T-helper 1 cell treated with Interleukin-12 subunit alpha and Interleukin-12 subunit beta and Interleukin-4 antibody, amounts not matched to agents 30 μg/mL and 1 μg/mL, for 36 hours (primary cell): ENCODE measurements around the gene EWSR1.
A peak's percentile ranks its signal among the peaks of the same experiment; 100 is the strongest.
"Not testable (repeated sequence)": the region's sequence is repeated elsewhere in the genome, so short reads cannot be mapped to it uniquely, and the experiment has no call there.

ENCODE experiments used
- H3K27ac Mint-ChIP-seq: one replicate; pipeline ENCODE4 v1.8.0; 2021; ENCODE audit warnings: mild to moderate bottlenecking, mixed read lengths
- H3K27me3 Mint-ChIP-seq: one replicate; pipeline ENCODE4 v1.8.0; 2021; ENCODE audit warnings: low read depth, mixed read lengths
- H3K36me3 Mint-ChIP-seq: one replicate; pipeline ENCODE4 v1.8.0; 2021; ENCODE audit warnings: low read depth, mixed read lengths
- H3K4me1 Mint-ChIP-seq: one replicate; pipeline ENCODE4 v1.8.0; 2021; ENCODE audit warnings: low read depth, mixed read lengths
- H3K4me3 Mint-ChIP-seq: one replicate; pipeline ENCODE4 v1.8.0; 2021; ENCODE audit warnings: mild to moderate bottlenecking, moderate library complexity, mixed read lengths
- H3K9me3 Mint-ChIP-seq: one replicate; pipeline ENCODE4 v1.8.0; 2021; ENCODE audit warnings: mixed read lengths

Gene EWSR1

GRCh38 chr22:29267858-29268510 lies at the start of gene EWSR1, which contains the start of gene RHBDD3:
Gene EWSR1, plus strand, starts transcription at chr22:29268268. Its CDS starts 69 bp downstream, at chr22:29268337.
Gene RHBDD3, minus strand, starts transcription at chr22:29267981. Its CDS starts 2,355 bp downstream, at chr22:29265626.
- peak within 1 kb of the TSS; percentile 92 for H3K4me3 Mint-ChIP-seq
- H3K4me1 Mint-ChIP-seq, result peaks cover 38% of the 10 kb centered on the region
- peak within 1 kb of the TSS; percentile 95 for H3K27ac Mint-ChIP-seq
- peaks cover 3% of the 10 kb centered on the region for H3K27me3 Mint-ChIP-seq
- peaks cover 33% of the 10 kb centered on the region for H3K36me3 Mint-ChIP-seq
- H3K9me3 Mint-ChIP-seq, result no peaks in the 10 kb centered on the region

- Mint-ChIP-seq H3K27ac (no peak overlapping the region), H3K4me1 (no peaks in the 10 kb centered on the region), H3K4me3 (no peak overlapping the region), H3K36me3 (no peaks in the 10 kb centered on the region), H3K27me3 (no peaks in the 10 kb centered on the region), H3K9me3 (no peaks in the 10 kb centered on the region)
Measured at GRCh38 chr22:29218758-29219408, 49.2 kb upstream of the EWSR1 start.

GRCh38 chr22:29219409-29219782 lies 48.7 kb upstream of the EWSR1 start:
- H3K27me3 Mint-ChIP-seq, H3K36me3 Mint-ChIP-seq, H3K27ac Mint-ChIP-seq, H3K4me1 Mint-ChIP-seq, H3K9me3 Mint-ChIP-seq, H3K4me3 Mint-ChIP-seq: not testable (repeated sequence)

- H3K36me3 Mint-ChIP-seq, result no peaks in the 10 kb centered on the region
- H3K4me3 Mint-ChIP-seq, result no peak overlapping the region
- H3K4me1 Mint-ChIP-seq, result no peaks in the 10 kb centered on the region
- no peaks in the 10 kb centered on the region for H3K27me3 Mint-ChIP-seq
- no peak overlapping the region for H3K27ac Mint-ChIP-seq
- H3K9me3 Mint-ChIP-seq, result no peaks in the 10 kb centered on the region
Measured at GRCh38 chr22:29219881-29220670, 48.0 kb upstream of the EWSR1 start.

GRCh38 chr22:29224121-29224858 lies 43.8 kb upstream of the EWSR1 start:
- H3K9me3 Mint-ChIP-seq, result no peaks in the 10 kb centered on the region
- no peaks in the 10 kb centered on the region for H3K36me3 Mint-ChIP-seq
- no peak overlapping the region for H3K4me3 Mint-ChIP-seq
- no peaks in the 10 kb centered on the region for H3K4me1 Mint-ChIP-seq
- no peaks in the 10 kb centered on the region for H3K27me3 Mint-ChIP-seq
- H3K27ac Mint-ChIP-seq, result no peak overlapping the region

- no peak overlapping the region for H3K27ac Mint-ChIP-seq
- H3K4me3 Mint-ChIP-seq, result no peak overlapping the region
- no peaks in the 10 kb centered on the region for H3K4me1 Mint-ChIP-seq
- no peaks in the 10 kb centered on the region for H3K9me3 Mint-ChIP-seq
- no peaks in the 10 kb centered on the region for H3K27me3 Mint-ChIP-seq
- H3K36me3 Mint-ChIP-seq, result no peaks in the 10 kb centered on the region
Measured at GRCh38 chr22:29224859-29225410, 43.1 kb upstream of the EWSR1 start.

GRCh38 chr22:29225422-29226090 lies 42.5 kb upstream of the EWSR1 start:
- H3K9me3 Mint-ChIP-seq, result no peaks in the 10 kb centered on the region
- H3K4me1 Mint-ChIP-seq, result no peaks in the 10 kb centered on the region
- no peaks in the 10 kb centered on the region for H3K27me3 Mint-ChIP-seq
- no peaks in the 10 kb centered on the region for H3K36me3 Mint-ChIP-seq
- H3K27ac Mint-ChIP-seq, result no peak overlapping the region
- no peak overlapping the region for H3K4me3 Mint-ChIP-seq

GRCh38 chr22:29226351-29226981 lies 41.6 kb upstream of the EWSR1 start:
- Mint-ChIP-seq H3K4me1 (no peaks in the 10 kb centered on the region), H3K36me3 (no peaks in the 10 kb centered on the region), H3K27me3 (no peaks in the 10 kb centered on the region), H3K4me3 (no peak overlapping the region), H3K27ac (no peak overlapping the region), H3K9me3 (no peaks in the 10 kb centered on the region)

- Mint-ChIP-seq H3K4me3 (no peak overlapping the region), H3K27ac (no peak overlapping the region), H3K9me3 (no peaks in the 10 kb centered on the region), H3K36me3 (no peaks in the 10 kb centered on the region), H3K4me1 (no peaks in the 10 kb centered on the region), H3K27me3 (no peaks in the 10 kb centered on the region)
Measured at GRCh38 chr22:29230972-29231875, 36.8 kb upstream of the EWSR1 start.

- no peaks in the 10 kb centered on the region for H3K27me3 Mint-ChIP-seq
- H3K27ac Mint-ChIP-seq, result no peak overlapping the region
- no peaks in the 10 kb centered on the region for H3K36me3 Mint-ChIP-seq
- no peak overlapping the region for H3K4me3 Mint-ChIP-seq
- H3K9me3 Mint-ChIP-seq, result no peaks in the 10 kb centered on the region
- H3K4me1 Mint-ChIP-seq, result no peaks in the 10 kb centered on the region
Measured at GRCh38 chr22:29231971-29232959, 35.8 kb upstream of the EWSR1 start.

- H3K4me1 Mint-ChIP-seq, result no peaks in the 10 kb centered on the region
Measured at GRCh38 chr22:29233277-29233877, 34.7 kb upstream of the EWSR1 start.

More at GRCh38 chr22:29233277-29233877, 34.7 kb upstream of the EWSR1 start:
- Mint-ChIP-seq H3K27ac (no peak overlapping the region), H3K27me3 (no peaks in the 10 kb centered on the region), H3K4me3 (no peak overlapping the region), H3K9me3 (no peaks in the 10 kb centered on the region), H3K36me3 (no peaks in the 10 kb centered on the region)
